ENCODE measurements around the gene SPTLC1. TPM values are rescaled to one million over a fixed set of nuclear protein-coding genes. Genes with fewer than 3 reads are reported as not detected.
"Not testable (repeated sequence)": the region's sequence is repeated elsewhere in the genome, so short reads cannot be mapped to it uniquely, and the experiment has no call there.

SPTLC1 gene
- total RNA-seq = 10 to 100 TPM; 45.6 to 66.9 TPM

- Mint-ChIP-seq H3K4me1 (peaks cover 16% of the 10 kb centered on the region), H3K27ac (peak within 1 kb of the TSS; percentile 98), H3K27me3 (no peaks in the 10 kb centered on the region)
These were observed at the start of gene SPTLC1 for GRCh38 chr9:92115071-92115858. Gene SPTLC1, minus strand, starts transcription at chr9:92115413. Its CDS starts 43 bp downstream, at chr9:92115370.

DNA sequence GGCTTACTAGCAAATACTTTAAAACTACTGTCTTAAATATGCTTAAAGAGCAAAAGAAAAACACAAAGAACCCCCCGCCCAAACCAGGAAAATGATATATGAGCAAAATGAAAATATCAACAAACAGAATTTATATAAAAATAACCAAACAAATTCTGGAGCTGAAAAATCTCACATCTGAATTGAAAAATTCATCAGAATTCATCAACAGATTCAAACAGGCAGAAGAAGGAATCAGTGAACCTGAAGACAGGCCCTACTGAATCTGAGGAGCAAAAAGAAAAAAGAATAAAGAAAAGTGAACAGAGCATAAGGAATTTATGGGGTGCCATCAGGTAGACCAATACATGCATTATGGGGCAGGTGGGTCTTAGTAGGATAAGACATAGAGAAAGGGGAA, 49.8 kb upstream of the SPTLC1 start:
- no peaks in the 10 kb centered on the region for H3K36me3 Mint-ChIP-seq (ENCODE audit: low read depth)
- H3K27me3 Mint-ChIP-seq = peaks cover 24% of the 10 kb centered on the region
- H3K9me3 Mint-ChIP-seq = peaks cover 7% of the 10 kb centered on the region
- H3K27ac Mint-ChIP-seq = no peak overlapping the region
- no peak for ATAC-seq (replicated peaks)
- H3K4me1 Mint-ChIP-seq = no peaks in the 10 kb centered on the region
- H3K4me3 Mint-ChIP-seq = no peak overlapping the region

More at GRCh38 chr9:92115071-92115858, at the start of gene SPTLC1:
- peak; percentile 99 for ATAC-seq (replicated peaks)
- Mint-ChIP-seq H3K4me3 (peak within 1 kb of the TSS; percentile 98), H3K9me3 (no peaks in the 10 kb centered on the region), H3K36me3 (ENCODE audit: low read depth) (peaks cover 7% of the 10 kb centered on the region)

DNA sequence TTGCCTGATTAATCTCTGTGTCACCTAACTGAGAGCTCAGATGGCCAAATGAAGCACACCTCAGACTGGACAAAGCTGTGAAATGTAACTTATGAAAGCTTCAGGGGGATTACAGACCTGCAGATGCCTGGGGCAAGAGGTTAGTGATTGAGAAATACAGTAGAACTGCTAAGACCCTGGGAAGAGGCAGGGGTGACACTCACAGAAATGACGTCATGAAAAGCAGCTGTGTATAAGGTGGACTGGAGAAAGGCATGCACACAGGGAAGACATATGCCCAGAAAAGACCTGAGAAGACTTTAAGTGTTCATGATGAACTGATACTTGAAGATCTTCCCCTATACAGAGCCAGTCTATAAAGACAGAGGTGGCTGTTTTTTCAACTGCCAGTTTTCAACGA, 49.3 kb upstream of the SPTLC1 start:
- H3K36me3 Mint-ChIP-seq (ENCODE audit: low read depth) = no peaks in the 10 kb centered on the region
- H3K9me3 Mint-ChIP-seq = peaks cover 7% of the 10 kb centered on the region
- H3K27ac Mint-ChIP-seq = no peak overlapping the region
- no peaks in the 10 kb centered on the region for H3K4me1 Mint-ChIP-seq
- no peak for ATAC-seq (replicated peaks)
- peaks cover 24% of the 10 kb centered on the region for H3K27me3 Mint-ChIP-seq
- H3K4me3 Mint-ChIP-seq = no peak overlapping the region

GRCh38 chr9:92163276-92163675, 48.1 kb upstream of the SPTLC1 start:
- Mint-ChIP-seq H3K4me1 (no peaks in the 10 kb centered on the region), H3K27me3 (peaks cover 36% of the 10 kb centered on the region), H3K36me3 (ENCODE audit: low read depth) (no peaks in the 10 kb centered on the region), H3K4me3 (no peak overlapping the region), H3K27ac (no peak overlapping the region), H3K9me3 (peaks cover 7% of the 10 kb centered on the region)
- ATAC-seq (replicated peaks) = no peak

DNA sequence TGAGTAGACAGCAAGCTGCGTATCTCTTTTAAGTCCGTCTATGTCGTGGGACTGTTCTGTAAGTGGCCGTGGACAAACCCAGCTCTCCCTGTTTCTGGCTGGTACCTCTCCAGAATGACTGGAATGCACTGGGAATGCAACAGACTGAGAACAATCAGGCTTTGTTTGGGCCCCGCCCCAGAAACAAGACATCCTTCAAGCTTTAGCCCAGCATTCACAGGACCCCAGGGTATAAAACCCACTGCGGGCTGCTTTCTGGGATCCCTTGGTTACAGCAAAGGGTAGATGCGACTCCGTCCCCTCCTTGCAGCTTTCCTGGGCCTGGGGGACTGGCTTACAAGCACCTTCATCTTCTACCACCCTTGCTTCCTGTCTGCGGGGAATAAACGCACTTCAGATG, 45.6 kb upstream of the SPTLC1 start:
- Mint-ChIP-seq H3K4me1 (no peaks in the 10 kb centered on the region), H3K4me3 (no peak overlapping the region), H3K27me3 (peaks cover 41% of the 10 kb centered on the region), H3K27ac (no peak overlapping the region), H3K9me3 (peaks cover 7% of the 10 kb centered on the region), H3K36me3 (ENCODE audit: low read depth) (no peaks in the 10 kb centered on the region)
- ATAC-seq (replicated peaks) = no peak

- H3K4me1 Mint-ChIP-seq = no peaks in the 10 kb centered on the region
- H3K9me3 Mint-ChIP-seq = no peaks in the 10 kb centered on the region
- ATAC-seq (replicated peaks) = no peak
- no peak overlapping the region for H3K4me3 Mint-ChIP-seq
- H3K27ac Mint-ChIP-seq = no peak overlapping the region
- no peaks in the 10 kb centered on the region for H3K36me3 Mint-ChIP-seq (ENCODE audit: low read depth)
- H3K27me3 Mint-ChIP-seq = peaks cover 33% of the 10 kb centered on the region
These were observed 43.8 kb upstream of the SPTLC1 start for GRCh38 chr9:92159058-92159457.

DNA sequence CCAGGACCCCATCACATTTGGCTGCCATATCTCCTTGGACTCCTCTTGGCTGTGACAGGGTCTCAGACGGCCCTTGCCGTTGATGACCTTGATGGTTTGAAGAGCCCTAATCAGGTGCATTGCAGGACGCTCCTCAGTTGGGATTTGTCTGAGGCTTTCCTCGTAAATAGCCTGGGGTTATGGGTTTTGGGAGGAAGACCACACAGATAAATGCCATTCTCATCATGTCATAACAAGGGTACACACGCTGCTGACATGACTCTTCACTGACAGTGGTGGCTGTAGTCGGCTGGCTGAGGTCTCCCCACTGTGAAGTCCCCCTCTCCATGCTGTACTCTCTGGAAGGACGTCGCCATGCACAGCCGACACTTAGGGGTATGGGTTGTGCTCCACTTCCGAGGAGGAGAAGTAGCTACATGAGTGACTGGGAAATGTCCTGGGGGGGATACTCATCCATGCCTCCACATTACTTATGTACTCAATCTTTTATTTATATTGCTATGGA, 42.9 kb upstream of the SPTLC1 start:
- no peak overlapping the region for H3K4me3 Mint-ChIP-seq
- H3K36me3 Mint-ChIP-seq (ENCODE audit: low read depth) = no peaks in the 10 kb centered on the region
- no peaks in the 10 kb centered on the region for H3K9me3 Mint-ChIP-seq
- H3K27ac Mint-ChIP-seq = no peak overlapping the region
- no peaks in the 10 kb centered on the region for H3K4me1 Mint-ChIP-seq
- ATAC-seq (replicated peaks) = no peak
- H3K27me3 Mint-ChIP-seq = peaks cover 31% of the 10 kb centered on the region

DNA sequence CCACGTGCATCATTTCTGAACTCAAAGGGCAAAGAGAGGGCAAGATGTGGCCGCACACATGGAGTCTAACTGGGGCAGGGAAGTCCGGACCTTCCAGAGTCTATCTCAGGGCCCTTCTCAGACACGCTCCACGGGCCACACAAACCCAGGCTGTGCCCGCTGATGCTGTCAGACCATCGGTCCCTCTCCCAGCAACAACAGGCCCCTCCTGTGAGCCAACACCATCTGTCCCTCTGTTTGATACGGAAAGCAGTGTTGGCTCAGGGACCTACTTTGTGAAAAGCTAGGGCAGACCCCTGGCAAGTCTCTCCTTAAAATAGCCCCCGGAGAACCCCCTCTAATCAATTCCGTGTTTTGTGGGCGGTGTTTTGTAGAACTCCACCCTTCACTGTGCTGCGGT, 40.5 kb upstream of the SPTLC1 start:
- H3K27me3 Mint-ChIP-seq = peaks cover 26% of the 10 kb centered on the region
- not testable (repeated sequence) for H3K27ac Mint-ChIP-seq; H3K4me3 Mint-ChIP-seq; ATAC-seq (replicated peaks); H3K36me3 Mint-ChIP-seq (ENCODE audit: low read depth); H3K9me3 Mint-ChIP-seq; H3K4me1 Mint-ChIP-seq

GRCh38 chr9:92155221-92155620, 40.0 kb upstream of the SPTLC1 start:
- ATAC-seq (replicated peaks) = no peak
- H3K4me3 Mint-ChIP-seq = no peak overlapping the region
- no peaks in the 10 kb centered on the region for H3K9me3 Mint-ChIP-seq
- no peaks in the 10 kb centered on the region for H3K4me1 Mint-ChIP-seq
- peaks cover 22% of the 10 kb centered on the region for H3K27me3 Mint-ChIP-seq
- H3K27ac Mint-ChIP-seq = no peak overlapping the region
- no peaks in the 10 kb centered on the region for H3K36me3 Mint-ChIP-seq (ENCODE audit: low read depth)

DNA sequence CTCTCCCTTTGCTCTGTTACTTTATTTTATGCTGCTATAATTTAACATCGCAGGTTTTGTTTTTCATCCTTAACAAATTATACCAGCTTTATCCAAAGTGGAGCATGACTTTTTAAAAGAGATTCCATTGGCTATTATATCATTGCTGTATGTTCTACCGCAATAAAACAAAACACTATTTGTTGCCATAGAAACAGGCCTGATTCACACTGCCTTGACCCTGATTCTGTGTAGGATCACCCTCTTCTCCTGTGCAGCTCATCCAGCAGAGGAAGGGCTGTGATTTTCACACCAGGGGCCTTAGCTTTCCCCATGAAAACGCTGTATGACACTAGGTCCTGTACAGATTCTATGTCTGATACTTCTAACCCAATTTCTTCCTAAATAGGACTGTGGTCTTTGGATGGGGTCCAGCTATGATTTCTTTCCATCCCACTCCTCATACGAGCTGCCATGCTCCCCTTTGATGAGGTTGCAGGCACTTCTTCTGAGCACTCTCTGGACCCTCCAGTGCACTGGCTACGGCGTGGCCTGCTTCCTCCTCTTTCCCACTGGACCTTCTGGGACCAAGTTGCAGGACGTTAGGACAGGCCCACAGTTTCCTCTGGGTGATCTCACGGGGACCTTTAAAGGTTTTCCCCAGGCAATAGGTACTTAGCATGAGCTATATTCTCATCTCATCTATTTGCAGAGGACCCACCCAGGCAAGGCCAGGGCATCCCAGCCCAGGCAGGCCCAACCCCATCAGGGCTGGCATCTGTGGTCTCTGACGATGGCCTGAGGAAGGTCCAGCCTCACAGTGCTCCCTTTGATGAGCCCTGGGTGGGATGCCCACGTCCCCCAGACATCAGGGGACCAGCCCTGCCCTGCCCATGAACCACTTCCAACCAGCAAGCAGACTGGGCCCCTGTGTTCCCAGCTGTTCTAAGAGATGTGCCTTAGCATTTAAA, 38.5 kb upstream of the SPTLC1 start:
- ATAC-seq (replicated peaks) = not testable (repeated sequence)

DNA sequence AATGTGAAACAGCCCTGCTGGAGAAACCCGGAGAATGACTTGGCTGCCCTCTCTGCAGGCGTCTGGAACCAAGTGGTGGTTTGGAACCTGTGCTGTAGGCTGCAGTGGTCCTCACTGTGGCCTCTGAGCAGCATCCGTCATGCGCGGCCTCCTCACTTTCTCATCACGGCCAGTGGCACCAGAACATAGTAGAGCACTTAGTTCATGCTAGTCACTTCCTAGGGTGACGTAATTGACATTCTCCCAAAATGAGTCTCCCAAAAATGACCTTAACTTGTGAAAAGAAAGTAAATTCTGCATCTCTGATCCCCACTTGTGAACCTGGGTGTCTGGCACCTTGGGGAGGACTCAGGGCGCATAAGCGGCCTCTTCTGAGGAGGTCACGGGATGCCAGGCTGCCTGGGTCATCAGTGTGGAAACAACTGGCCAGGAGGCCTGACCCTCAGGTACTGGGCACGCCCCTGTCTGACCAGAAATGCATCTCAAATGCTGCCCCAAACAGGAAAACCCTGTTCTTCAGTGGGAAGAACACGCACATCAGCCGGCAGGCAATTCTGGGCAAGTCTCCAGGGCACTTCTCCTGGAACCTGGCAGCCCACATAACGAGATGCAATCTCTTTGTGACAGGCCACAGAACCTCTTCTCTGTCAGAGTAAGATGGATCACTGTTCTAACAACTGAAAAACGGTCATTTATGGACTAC, 36.6 kb upstream of the SPTLC1 start:
- no peaks in the 10 kb centered on the region for H3K36me3 Mint-ChIP-seq (ENCODE audit: low read depth)
- no peaks in the 10 kb centered on the region for H3K9me3 Mint-ChIP-seq
- peaks cover 5% of the 10 kb centered on the region for H3K4me1 Mint-ChIP-seq
- no peak overlapping the region for H3K4me3 Mint-ChIP-seq
- ATAC-seq (replicated peaks) = no peak
- no peak overlapping the region for H3K27ac Mint-ChIP-seq
- H3K27me3 Mint-ChIP-seq = peaks cover 16% of the 10 kb centered on the region

More for the DNA sequence above, 38.5 kb upstream of the SPTLC1 start:
- not testable (repeated sequence) for H3K4me3 Mint-ChIP-seq; H3K9me3 Mint-ChIP-seq; H3K4me1 Mint-ChIP-seq; H3K36me3 Mint-ChIP-seq (ENCODE audit: low read depth); H3K27ac Mint-ChIP-seq
- peaks cover 17% of the 10 kb centered on the region for H3K27me3 Mint-ChIP-seq

DNA sequence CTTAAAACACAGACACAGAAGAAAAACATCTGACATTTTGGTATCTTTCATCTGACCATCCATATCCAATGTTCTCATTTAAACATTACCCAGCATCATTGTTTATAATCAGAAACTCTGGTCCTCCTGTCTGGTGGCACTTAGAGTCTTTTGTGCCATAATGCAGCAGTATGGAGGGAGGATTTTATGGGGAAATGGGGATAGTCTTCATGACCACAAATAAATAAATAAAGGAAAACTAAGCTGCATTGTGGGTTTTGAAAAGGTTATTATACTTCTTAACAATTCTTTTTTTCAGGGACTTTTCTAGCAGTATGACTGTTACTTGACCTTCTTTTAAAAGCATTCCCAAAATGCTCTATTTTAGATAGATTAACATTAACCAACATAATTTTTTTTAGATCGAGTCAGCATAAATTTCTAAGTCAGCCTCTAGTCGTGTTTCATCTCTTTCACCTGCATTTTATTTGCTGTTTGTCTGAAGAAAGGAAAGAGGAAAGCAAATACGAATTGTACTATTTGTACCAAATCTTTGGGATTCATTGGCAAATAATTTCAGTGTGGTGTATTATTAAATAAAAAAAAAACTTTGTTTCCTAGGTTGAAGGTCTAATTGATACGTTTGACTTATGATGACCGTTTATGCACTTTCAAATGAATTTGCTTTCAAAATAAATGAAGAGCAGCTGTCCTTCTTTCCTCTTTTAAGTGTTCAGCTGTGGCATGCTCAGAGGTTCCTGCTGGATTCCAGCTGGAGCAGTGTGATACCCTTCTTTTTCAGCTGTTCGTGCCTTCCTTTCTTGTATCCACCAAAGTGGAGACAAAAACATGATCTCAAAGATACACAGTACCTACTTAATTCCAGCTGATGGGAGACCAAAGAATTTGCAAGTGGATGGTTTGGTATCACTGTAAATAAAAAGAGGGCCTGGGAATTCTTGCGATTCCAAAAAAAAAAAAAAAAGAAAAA, 35.6 kb upstream of the SPTLC1 start:
- H3K4me3 Mint-ChIP-seq; ATAC-seq (replicated peaks); H3K27ac Mint-ChIP-seq; H3K9me3 Mint-ChIP-seq; H3K4me1 Mint-ChIP-seq; H3K36me3 Mint-ChIP-seq (ENCODE audit: low read depth): not testable (repeated sequence)
- peaks cover 19% of the 10 kb centered on the region for H3K27me3 Mint-ChIP-seq

- no peaks in the 10 kb centered on the region for H3K9me3 Mint-ChIP-seq
- no peaks in the 10 kb centered on the region for H3K36me3 Mint-ChIP-seq (ENCODE audit: low read depth)
- peak overlapping the region; percentile 78 for H3K4me3 Mint-ChIP-seq
- peak; percentile 5 for ATAC-seq (replicated peaks)
- peaks cover 5% of the 10 kb centered on the region for H3K4me1 Mint-ChIP-seq
- H3K27me3 Mint-ChIP-seq = peaks cover 33% of the 10 kb centered on the region
- peak overlapping the region; percentile 91 for H3K27ac Mint-ChIP-seq
These were observed 32.6 kb upstream of the SPTLC1 start for GRCh38 chr9:92147852-92148180.

Data from activated T-helper 17 cell treated with anti-CD3 and anti-CD28 coated beads, Interleukin-2, amount 50 U/mL, for 72 hours (primary cell).